Epidermal melanocyte (primary cell): ENCODE data around the gene TTLL8.

Source experiments
- DNase-seq: peaks from one replicate; pipeline ENCODE4 v3.0.0; 2011; ENCODE audit warnings: low spot score; ENCODE audit not compliant: insufficient read length

TTLL8 gene

GRCh38 chr22:50083462-50084079, 25.5 kb upstream of the TTLL8 start:
- no peak for DNase-seq

DNA sequence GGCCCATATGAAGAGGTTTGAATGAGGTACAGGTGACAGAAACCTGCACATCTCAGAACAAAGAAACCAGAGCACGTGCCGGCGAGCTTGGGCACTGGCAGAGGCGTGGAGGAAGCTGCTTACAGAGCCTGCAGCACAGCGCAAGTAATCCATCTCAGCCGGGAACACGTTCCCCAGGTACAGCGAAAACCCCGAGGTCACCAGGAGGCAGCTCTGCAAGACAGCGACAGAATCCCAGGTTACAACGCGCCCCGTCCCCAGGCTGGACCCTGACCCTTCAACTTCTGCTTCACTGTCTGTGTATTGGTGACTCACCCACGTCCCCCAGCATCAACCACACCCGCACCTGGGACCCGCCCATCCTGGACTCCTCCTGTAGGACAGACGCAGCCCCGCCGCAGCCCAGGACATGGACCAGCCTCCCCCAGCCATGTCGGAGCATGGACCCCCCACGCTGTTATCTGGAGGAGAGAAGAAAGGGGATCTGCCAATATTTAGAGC, 24.9 kb upstream of the TTLL8 start:
- no peak for DNase-seq

- no peak for DNase-seq
These were observed 24.2 kb upstream of the TTLL8 start for GRCh38 chr22:50082197-50082715.

DNA sequence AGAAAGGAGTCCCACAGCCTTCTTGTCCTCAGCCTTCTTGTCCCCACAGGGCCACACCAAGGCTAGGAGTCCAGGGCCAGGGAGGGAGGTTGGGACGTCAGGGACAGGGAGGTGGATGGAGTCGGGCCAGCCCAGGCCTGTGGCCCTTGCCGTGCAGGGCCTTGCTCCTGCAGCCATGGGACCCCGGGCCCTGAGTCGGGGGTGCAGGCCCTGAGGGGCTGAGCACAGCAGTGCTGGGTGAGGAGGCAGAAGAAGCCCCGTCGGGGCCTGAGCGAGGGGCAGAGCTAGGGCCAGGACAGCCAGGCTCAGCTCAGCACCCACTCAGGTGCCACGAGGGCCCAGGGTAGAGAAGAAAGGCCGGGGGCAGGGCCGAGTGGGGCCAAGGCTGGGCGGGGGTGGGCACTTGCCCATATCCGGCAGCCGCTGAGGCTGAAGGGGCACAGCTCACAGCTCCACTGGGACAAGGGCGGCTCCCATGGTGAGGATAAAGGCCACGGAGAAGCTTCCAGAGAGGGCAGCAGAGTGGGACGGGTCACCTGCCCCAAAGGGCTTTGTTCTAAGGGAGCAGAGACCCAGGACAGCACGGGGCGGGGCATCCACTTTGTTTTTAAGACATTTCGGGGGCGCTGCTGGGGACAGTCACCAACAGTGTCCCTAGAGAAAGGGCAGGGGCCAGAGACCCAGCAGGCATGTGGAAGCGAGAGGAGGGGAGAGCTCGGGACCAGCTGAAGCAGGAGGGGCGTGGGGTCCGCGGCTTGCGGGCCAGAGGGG, 23.5 kb upstream of the TTLL8 start:
- no peak for DNase-seq

DNA sequence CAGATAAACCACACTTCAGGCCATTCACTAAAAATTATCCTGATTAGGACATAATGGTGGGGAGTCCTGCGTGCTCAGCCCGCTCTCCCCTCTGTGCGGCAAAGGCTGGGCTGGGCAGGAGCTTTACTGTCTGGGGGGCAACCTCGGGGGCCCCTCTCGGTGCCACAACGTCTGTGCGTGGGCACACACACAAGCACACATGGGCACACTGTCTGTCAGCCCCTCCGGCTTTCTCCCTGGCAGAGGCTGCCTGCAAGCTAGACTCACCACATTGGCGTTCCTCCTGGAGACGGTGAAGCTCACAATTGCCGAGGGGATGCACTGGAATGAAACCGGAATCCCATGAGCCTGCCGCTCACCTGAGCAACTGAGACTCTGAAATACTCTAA, 22.0 kb upstream of the TTLL8 start:
- DNase-seq = no peak

DNA sequence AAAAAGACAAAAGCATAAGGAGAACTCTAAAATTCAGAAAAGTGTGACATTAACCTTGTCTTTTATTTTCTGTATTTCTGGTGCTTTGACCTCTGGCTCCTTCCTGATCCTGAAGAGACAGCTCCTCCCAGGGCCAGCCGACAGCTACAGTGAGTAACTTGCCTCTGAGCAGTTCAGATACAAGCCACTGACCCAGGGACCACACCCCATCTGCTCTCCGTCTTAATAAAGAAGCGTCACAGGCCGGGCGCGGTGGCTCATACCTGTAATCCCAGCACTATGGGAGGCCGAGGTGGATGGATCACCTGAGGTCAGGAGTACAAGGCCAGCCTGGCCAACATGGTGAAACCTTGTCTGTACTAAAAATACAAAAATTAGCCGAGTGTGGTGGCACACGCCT, 20.7 kb upstream of the TTLL8 start:
- DNase-seq = no peak

GRCh38 chr22:50078246-50078645, 20.1 kb upstream of the TTLL8 start:
- no peak for DNase-seq

- DNase-seq = no peak
These were observed 18.8 kb upstream of the TTLL8 start for GRCh38 chr22:50076646-50077535.

- DNase-seq = no peak
These were observed 16.7 kb upstream of the TTLL8 start for GRCh38 chr22:50074551-50075530.

DNA sequence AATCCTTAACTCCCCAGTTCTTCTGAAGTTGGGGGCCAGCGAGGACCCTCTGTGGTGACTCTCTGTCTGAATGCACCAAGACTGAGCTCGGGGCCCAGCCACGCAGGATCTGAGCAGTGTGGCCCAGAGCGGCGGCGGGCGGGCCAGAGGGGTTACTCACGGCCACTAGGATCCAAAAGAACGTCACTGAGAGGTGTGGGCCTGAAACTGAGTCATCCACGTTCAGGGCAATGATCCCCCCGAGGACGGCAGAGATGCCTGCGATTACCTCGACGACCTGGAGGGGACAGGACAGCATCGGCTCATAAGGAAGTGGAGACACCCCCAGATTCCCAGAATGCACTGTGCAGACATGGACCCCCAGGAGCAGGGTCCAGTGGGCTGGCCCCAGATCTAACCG, 16.0 kb upstream of the TTLL8 start:
- no peak for DNase-seq

- no peak for DNase-seq
These were observed 14.8 kb upstream of the TTLL8 start for GRCh38 chr22:50072714-50073538.

DNA sequence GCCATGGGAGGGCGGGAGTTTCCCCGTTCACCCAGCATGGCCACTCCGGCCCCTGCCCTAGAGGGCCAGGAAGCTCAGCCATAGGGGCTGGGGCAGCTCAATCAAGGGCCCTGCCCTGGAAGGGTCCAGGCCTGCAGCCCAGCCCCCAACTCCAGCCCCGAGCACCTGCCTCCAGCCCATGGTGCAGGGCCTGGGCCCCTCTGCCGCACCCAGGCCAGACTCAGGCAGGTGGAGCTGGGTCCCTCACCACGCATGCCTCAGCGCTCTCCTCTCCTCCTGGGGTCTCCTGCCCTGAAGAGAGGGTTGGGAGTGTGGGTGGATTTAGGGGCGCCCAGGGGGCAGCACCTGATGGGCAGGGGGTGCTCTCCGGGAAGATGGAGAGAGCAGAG, 14.1 kb upstream of the TTLL8 start:
- DNase-seq = no peak

GRCh38 chr22:50071432-50072166, 13.5 kb upstream of the TTLL8 start:
- no peak for DNase-seq

DNA sequence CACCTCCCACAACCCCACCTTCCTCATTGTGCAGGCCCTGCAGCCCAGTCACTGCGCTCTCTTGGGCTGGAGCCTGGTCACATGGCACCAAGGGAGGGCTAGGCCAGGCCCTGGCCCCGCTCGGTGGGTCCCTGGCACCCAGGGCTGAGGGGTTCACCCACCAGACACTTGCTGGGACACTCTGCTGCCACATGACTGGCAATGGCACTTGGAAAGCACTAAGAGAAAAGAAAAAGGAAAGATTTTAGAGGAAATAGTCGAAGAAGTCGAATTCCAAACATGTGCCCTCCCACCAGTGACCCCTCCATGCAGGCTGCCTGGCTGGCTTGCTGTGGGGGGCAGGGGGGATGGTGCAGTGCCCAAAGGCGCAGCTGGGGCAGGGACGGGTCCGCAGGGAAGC, 12.3 kb upstream of the TTLL8 start:
- DNase-seq = no peak

- no peak for DNase-seq
These were observed 10.0 kb upstream of the TTLL8 start for GRCh38 chr22:50068096-50068495.

GRCh38 chr22:50067244-50067643, 9.1 kb upstream of the TTLL8 start:
- DNase-seq = no peak

DNA sequence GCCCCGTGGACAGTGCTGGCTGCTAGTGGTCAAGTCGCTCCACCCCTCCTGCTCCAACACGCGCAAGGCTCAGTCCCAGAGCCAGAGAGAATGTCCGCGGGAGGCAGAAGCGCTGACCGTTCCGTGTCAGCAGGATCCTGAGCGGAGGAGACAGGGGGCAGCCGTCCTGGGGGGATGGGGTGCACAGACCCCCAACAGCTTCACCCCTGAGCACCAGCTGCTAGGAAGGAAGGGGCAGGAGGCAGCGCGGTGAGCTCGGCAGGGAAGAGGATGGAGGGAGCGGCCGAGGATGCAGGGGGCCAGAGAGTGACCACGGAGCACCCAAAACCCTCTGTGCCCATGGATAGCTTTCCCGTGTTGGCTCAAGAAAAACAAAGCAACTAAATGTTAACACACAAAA, 6.4 kb upstream of the TTLL8 start:
- no peak for DNase-seq

DNA sequence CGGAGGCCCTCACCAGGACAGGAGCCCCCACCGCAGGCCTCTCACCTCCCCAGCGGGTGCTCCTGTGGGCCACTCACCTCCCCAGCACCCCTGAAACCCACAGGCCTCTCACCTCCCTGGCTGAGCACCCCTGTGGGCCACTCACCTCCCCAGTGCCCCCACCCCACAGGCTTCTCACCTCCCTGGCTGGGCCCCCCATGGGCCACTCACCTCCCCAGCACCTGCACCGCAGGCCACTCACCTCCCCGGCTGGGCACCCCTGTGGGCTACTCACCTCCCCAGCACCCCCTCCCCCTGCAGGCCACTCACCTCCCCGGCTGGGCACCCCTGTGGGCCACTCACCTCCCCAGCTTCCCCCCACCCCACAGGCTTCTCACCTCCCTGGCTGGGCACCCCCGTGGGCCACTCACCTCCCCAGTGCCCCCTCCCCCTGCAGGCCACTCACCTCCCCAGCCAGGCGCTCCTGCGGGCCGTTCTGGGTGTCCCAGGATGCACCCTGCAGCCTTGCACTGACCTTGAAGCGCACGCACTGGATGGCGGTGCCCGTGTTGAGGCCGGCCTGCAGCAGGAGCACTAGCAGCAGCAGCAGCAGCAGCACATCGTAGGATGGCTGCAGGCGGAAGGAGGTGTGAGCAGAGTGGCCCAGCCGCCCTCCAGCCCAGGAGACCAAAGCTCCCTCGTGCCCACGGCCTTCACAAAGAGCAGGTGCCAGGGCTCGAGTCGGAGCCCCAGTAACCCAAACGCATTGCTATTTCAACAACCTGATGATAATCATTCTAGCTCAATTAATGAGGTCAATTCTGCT, 5.7 kb upstream of the TTLL8 start:
- no peak for DNase-seq
